HepG2 (cell line): ENCODE data around the gene DOCK3.

Source experiments
- PTBP1 ChIP-seq: fragments of 200-400 bp; formaldehyde crosslinking; IDR thresholded peaks from 2 replicates; pipeline ENCODE4 v1.6.1; 2018; ENCODE audit warnings: low read length, low read depth; ENCODE audit not compliant: poor library complexity, severe bottlenecking
- RXRA ChIP-seq: sonication (generic); formaldehyde crosslinking; IDR thresholded peaks from 2 replicates; pipeline ENCODE4 v1.5.1; 2020; ENCODE audit warnings: missing genetic modification reagents
- ZNF253 ChIP-seq: sonication (generic); formaldehyde crosslinking; IDR thresholded peaks from 2 replicates; pipeline ENCODE4 v1.8.0; 2022; ENCODE audit warnings: mild to moderate bottlenecking, missing genetic modification reagents, borderline replicate concordance
- TF ChIP-seq, protein P1 (sequence below), 2 experiments: sonication (generic) in 1 of 2; formaldehyde crosslinking in 1 of 2; IDR thresholded peaks; 2 replicates each; pipeline versions ENCODE4 v1.5.1 to v1.6.1; 2011 to 2020; ENCODE audit warnings: borderline replicate concordance in 1 of 2, low read depth in 1 of 2, low read length in 1 of 2, mild to moderate bottlenecking in 1 of 2, missing genetic modification reagents in 1 of 2, moderate library complexity in 1 of 2

DNA sequence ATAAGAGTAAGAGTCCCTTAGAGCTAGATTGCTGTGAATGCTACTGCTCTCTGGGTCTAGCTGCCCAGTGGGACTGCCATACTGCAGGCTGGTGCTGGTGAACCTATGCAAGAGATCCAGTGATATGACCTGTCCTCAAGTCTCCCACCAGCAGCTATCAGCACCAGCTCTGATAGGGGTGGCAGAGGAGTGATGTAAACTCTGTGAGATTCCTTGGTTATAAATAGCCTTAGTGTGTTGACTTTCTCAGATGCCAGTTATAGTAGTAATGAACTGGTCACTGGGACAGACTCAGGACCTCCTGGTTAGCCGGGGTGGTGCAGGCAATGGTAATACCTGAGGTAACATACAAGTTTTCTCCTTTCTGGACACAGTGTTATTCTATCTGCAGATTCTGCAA lies 515.5 kb downstream of the DOCK3 start:
- TF ChIP-seq PTBP1 (no peak), RXRA (CRISPR knock-in tag) (no peak), ZNF253 (no peak)
- TF ChIP-seq, protein P1, sequence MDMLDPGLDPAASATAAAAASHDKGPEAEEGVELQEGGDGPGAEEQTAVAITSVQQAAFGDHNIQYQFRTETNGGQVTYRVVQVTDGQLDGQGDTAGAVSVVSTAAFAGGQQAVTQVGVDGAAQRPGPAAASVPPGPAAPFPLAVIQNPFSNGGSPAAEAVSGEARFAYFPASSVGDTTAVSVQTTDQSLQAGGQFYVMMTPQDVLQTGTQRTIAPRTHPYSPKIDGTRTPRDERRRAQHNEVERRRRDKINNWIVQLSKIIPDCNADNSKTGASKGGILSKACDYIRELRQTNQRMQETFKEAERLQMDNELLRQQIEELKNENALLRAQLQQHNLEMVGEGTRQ (IDR thresholded peaks at IDR 0.05; ENCODE audit: low read depth, low read length): no peak
- TF ChIP-seq, protein P1 (CRISPR knock-in tag; IDR thresholded peaks at IDR 0.05; ENCODE audit: borderline replicate concordance): no peak
